Measurements from ENCODE around the gene CPS1.

CPS1 gene

DNA sequence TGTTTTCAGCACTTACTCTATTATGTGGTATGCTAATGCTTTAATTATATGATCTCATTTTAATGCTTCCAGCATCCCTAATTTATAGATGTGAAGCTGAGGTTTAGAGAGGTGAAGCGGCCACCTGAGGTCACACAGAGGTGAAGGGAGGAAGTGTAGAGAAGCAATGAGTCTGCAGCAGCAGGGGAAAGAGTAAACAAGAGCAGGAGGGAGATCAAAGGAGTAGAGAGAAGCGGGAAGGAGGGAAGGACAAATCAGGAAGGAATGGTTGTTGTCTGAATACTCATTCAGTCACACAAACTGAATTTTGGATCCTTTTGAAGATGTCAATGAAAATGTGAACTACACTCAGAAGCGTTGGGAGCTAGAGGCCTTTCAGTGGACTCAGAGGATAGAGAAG lies 130.0 kb downstream of the CPS1 start:
- ChIA-PET CTCF (interaction anchor here (1.0 to 2.0 kb wide), 7 partner anchors 9 to 184 kb away, joined by 3 to 6 read pairs (median 3); no protein-coding TSS in a partner anchor), POLR2A (no interaction called here)
- TF ChIP-seq, protein P1, sequence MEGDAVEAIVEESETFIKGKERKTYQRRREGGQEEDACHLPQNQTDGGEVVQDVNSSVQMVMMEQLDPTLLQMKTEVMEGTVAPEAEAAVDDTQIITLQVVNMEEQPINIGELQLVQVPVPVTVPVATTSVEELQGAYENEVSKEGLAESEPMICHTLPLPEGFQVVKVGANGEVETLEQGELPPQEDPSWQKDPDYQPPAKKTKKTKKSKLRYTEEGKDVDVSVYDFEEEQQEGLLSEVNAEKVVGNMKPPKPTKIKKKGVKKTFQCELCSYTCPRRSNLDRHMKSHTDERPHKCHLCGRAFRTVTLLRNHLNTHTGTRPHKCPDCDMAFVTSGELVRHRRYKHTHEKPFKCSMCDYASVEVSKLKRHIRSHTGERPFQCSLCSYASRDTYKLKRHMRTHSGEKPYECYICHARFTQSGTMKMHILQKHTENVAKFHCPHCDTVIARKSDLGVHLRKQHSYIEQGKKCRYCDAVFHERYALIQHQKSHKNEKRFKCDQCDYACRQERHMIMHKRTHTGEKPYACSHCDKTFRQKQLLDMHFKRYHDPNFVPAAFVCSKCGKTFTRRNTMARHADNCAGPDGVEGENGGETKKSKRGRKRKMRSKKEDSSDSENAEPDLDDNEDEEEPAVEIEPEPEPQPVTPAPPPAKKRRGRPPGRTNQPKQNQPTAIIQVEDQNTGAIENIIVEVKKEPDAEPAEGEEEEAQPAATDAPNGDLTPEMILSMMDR (IDR thresholded peaks at IDR 0.05; ENCODE audit: control extremely low read depth, extremely low read depth, low read depth, missing control alignments): no peak
- DNase-seq (ENCODE audit: extremely low spot score): no peak

DNA sequence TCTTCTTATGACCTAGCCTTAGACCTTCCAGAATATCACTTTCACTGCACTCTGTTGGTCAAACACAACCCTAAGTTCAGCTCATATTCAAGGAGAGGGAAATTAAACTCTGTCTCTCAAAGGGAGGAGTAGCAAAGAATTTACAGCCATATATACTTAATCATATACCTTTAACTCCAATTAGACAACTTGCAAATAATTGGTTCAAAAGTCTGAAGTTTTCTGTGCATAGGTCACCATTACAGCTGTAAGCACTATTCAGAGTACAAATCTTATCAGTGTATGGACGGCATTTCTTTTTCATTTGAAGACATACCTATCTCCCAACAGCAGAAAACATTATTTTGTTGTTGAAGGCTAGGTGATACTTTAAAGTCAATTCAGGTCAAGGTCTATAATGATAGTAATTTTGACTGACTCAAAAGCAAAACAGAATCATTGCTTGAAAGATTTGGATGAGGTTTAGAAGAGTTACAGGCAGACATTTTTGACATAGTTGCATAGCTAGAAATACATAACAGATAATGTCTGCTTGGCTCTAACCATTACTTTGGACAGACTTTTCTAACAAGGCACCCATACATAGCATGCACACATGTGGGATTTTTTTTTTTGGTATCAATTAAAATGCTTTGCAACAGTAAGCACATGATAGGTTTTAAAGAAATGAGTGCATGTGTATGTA lies 131.5 kb downstream of the CPS1 start:
- no peak for DNase-seq (ENCODE audit: extremely low spot score)
- ChIA-PET POLR2A (no interaction called here), CTCF (interaction anchor here (1.0 to 2.6 kb wide), 2 partner anchors 10 to 15 kb away, joined by 3 to 6 read pairs; no protein-coding TSS in a partner anchor)
- TF ChIP-seq, protein P1 (IDR thresholded peaks at IDR 0.05; ENCODE audit: control extremely low read depth, extremely low read depth, low read depth, missing control alignments): no peak

DNA sequence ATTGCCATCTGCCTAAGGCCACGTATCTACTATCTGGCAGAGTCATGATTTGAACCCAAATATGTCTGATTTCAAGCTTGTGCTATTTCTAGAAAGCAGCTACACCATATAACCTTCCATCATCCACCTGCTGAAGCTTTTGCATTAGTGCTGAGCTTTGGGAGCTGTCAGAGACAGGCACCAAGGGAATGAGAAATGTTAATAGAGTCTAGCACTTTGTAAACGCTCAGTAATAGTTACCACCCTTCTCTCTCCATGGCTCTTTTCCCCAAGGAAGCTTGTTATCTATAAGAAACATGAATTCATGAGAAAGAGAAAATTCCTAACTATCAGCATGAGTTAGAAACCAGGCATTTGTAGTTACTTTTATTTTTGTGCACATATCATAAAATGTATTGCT lies 151.5 kb downstream of the CPS1 start:
- TF ChIP-seq, protein P1 (IDR thresholded peaks at IDR 0.05; ENCODE audit: control extremely low read depth, extremely low read depth, low read depth, missing control alignments): no peak
- ChIA-PET POLR2A (no interaction called here), CTCF (interaction anchor here (1.1 to 1.4 kb wide), 4 partner anchors 10 to 610 kb away, joined by 3 to 4 read pairs (median 4); no protein-coding TSS in a partner anchor)
- DNase-seq (ENCODE audit: extremely low spot score): no peak

DNA sequence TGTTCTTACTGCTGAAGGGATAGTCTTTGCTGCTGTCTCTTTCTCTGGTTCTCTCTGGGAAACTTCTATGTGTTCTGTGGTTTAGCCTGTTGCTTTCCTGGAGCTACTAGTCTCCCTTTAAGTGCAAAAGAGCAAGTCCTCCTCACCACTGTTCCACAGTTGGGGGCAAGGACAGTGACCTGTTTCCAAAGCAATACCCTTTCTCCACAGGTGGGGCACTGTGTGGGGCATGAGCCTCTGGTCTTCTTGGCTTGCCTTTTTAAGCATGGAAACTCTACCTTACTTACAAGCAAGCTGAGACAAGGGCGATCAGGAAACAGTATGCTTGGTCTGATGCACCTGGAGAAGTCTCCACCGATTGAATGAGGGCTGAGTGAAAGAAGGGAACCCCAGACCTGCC lies 156.7 kb downstream of the CPS1 start:
- ChIA-PET CTCF (interaction anchor here (0.8 kb wide), 1 partner anchor 38 kb away, joined by 3 read pairs; no protein-coding TSS in a partner anchor), POLR2A (no interaction called here)
- TF ChIP-seq, protein P1 (IDR thresholded peaks at IDR 0.05; ENCODE audit: control extremely low read depth, extremely low read depth, low read depth, missing control alignments): no peak
- DNase-seq (ENCODE audit: extremely low spot score): no peak

DNA sequence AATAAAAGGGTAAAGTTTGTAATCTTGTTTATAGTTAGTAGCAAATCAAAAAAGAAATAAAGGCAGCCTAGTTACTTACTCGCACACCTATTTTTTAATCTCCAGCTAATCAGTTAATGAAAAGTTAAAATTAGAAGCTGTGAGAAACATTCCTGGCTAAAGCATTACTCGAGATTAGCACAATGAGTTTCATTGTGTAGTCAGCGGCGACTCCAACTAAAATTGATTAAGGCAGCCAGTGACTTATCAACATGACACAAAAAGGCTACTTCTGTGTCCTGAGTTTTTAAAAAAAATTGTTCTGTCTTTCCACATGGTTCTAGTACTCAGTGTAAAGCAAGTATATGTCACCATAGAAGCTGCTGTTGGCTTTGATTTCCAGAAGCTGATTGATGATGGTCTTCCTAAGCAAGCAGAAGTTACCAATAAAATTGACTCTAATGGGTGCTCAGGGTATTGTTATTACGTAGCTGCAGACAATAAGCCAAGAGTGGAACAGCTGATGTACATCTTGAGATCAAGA lies 159.2 kb downstream of the CPS1 start:
- ChIA-PET CTCF (no interaction called here), POLR2A (no interaction called here)
- no peak for DNase-seq (ENCODE audit: extremely low spot score)
- TF ChIP-seq, protein P1 (IDR thresholded peaks at IDR 0.05; ENCODE audit: control extremely low read depth, extremely low read depth, low read depth, missing control alignments): no peak

DNA sequence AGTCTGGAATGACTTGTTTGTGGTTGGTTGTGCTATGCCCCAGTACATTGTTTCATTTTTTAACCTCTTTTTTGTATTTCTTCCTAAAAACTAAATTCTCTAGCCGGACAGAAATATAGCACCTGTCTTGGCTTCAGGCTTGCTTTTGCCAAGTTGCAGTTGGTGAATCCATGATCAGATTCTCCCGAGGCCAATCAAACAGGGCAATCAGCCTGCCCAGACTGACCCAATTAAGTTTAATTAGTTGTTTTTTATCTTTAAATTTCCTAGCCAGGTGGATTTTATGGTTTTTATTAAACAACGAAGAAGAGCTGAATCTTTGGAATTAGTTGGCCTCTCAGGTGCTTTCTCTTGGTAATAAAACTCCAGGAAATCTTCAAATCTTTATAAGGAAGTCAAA lies 162.1 kb downstream of the CPS1 start:
- no peak for DNase-seq (ENCODE audit: extremely low spot score)
- ChIA-PET CTCF (interaction anchor here (1.1 kb wide), 1 partner anchor 8 kb away, joined by 3 read pairs; no protein-coding TSS in a partner anchor), POLR2A (no interaction called here)
- TF ChIP-seq, protein P1 (IDR thresholded peaks at IDR 0.05; ENCODE audit: control extremely low read depth, extremely low read depth, low read depth, missing control alignments): no peak

Measured in GM10248 (cell line).